ENCODE results near the gene DOCK6.

The DOCK6 gene

DNA sequence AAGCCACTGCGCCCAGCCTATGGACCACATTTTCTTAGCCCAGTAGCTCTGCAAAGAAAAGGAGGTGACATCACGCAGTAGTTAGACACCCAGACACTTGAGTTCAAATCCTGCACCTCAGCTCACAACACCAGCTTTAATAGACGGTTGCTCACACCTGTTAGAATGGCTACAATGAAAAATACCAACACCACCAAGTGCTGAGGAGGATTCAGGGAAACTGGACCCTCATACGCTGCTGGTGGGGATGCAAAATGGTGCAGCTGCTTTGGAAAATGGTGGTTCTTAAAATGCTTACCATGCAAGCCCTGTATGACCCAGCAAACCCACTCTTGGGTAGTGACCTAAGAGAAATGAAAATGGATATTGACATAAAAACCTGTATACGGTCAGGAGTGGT is 11.7 kb upstream of the DOCK6 start:
- TF ChIP-seq, protein P1, sequence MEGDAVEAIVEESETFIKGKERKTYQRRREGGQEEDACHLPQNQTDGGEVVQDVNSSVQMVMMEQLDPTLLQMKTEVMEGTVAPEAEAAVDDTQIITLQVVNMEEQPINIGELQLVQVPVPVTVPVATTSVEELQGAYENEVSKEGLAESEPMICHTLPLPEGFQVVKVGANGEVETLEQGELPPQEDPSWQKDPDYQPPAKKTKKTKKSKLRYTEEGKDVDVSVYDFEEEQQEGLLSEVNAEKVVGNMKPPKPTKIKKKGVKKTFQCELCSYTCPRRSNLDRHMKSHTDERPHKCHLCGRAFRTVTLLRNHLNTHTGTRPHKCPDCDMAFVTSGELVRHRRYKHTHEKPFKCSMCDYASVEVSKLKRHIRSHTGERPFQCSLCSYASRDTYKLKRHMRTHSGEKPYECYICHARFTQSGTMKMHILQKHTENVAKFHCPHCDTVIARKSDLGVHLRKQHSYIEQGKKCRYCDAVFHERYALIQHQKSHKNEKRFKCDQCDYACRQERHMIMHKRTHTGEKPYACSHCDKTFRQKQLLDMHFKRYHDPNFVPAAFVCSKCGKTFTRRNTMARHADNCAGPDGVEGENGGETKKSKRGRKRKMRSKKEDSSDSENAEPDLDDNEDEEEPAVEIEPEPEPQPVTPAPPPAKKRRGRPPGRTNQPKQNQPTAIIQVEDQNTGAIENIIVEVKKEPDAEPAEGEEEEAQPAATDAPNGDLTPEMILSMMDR (IDR thresholded peaks at IDR 0.05; ENCODE audit: low read length) = no peak
- TF ChIP-seq EZH2phosphoT487 (IDR thresholded peaks at IDR 0.05; ENCODE audit: low read length) (no peak), EZH2 (optimal IDR thresholded peaks at IDR 0.05; ENCODE audit: low read depth, low read length) (no peak)
- H3K9ac ChIP-seq (ENCODE audit: low read length) = no peak overlapping the region

DNA sequence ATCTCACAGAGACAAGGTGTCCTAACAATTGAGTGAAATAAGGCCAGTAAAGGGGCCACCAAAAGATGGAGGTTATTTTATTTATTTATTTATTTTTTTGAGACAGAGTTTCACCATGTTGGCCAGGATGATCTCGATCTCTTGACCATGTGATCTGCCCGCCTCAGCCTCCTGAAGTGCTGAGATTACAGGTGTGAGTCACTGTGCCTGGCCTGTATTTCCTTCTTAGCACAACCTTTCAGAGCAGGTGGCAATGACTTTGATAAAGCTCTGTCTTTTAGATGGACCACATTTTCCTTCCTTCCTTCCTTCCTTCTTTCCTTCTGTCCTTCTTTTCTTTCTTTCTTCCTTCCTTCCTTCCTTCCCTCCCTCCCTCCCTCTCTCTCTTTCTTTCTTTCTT is 11.0 kb upstream of the DOCK6 start:
- H3F3A ChIP-seq (ENCODE audit: insufficient read depth, low read length) = no peaks in the 10 kb centered on the region
- peaks cover 71% of the 10 kb centered on the region for H3K27me3 ChIP-seq (replicated peaks; ENCODE audit: insufficient read depth, low read length)
- DNase-seq = no peak
- H3K4me1 ChIP-seq (ENCODE audit: low read length) = no peaks in the 10 kb centered on the region
- H4K20me1 ChIP-seq (ENCODE audit: insufficient read depth, low read length) = no peaks in the 10 kb centered on the region
- no peaks in the 10 kb centered on the region for H3K9me2 ChIP-seq (replicated peaks; ENCODE audit: insufficient read depth, low read length)
- no peaks in the 10 kb centered on the region for H3K36me3 ChIP-seq (replicated peaks; ENCODE audit: insufficient read depth, low read length)
- no peak overlapping the region for H2AFZ ChIP-seq (ENCODE audit: low read length)
- H3K27ac ChIP-seq (ENCODE audit: low read length) = no peak overlapping the region
- no peak overlapping the region for H3K9ac ChIP-seq (ENCODE audit: low read length)
- H3K4me2 ChIP-seq (ENCODE audit: low read depth, low read length) = no peak overlapping the region
- no peak for TF ChIP-seq EZH2phosphoT487 (IDR thresholded peaks at IDR 0.05; ENCODE audit: low read length)
- TF ChIP-seq EZH2 (optimal IDR thresholded peaks at IDR 0.05; ENCODE audit: low read depth, low read length) = no peak
- TF ChIP-seq, protein P1 (IDR thresholded peaks at IDR 0.05; ENCODE audit: low read length) = no peak
- no peak overlapping the region for H3K4me3 ChIP-seq (ENCODE audit: low read length)
- H3K9me3 ChIP-seq (replicated peaks; ENCODE audit: insufficient read depth, low read length) = no peaks in the 10 kb centered on the region
- H3K79me2 ChIP-seq (ENCODE audit: low read length) = no peaks in the 10 kb centered on the region

More for the DNA sequence above, 11.7 kb upstream of the DOCK6 start:
- Histone ChIP-seq H3K9me2 (replicated peaks; ENCODE audit: insufficient read depth, low read length) (no peaks in the 10 kb centered on the region), H3K79me2 (ENCODE audit: low read length) (no peaks in the 10 kb centered on the region), H3K36me3 (replicated peaks; ENCODE audit: insufficient read depth, low read length) (no peaks in the 10 kb centered on the region), H2AFZ (ENCODE audit: low read length) (no peak overlapping the region), H3K27ac (ENCODE audit: low read length) (no peak overlapping the region), H4K20me1 (ENCODE audit: insufficient read depth, low read length) (no peaks in the 10 kb centered on the region), H3K4me3 (ENCODE audit: low read length) (no peak overlapping the region), H3K9me3 (replicated peaks; ENCODE audit: insufficient read depth, low read length) (no peaks in the 10 kb centered on the region), H3K4me1 (ENCODE audit: low read length) (no peaks in the 10 kb centered on the region), H3F3A (ENCODE audit: insufficient read depth, low read length) (no peaks in the 10 kb centered on the region), H3K27me3 (replicated peaks; ENCODE audit: insufficient read depth, low read length) (peaks cover 71% of the 10 kb centered on the region), H3K4me2 (ENCODE audit: low read depth, low read length) (no peak overlapping the region)
- no peak for DNase-seq

DNA sequence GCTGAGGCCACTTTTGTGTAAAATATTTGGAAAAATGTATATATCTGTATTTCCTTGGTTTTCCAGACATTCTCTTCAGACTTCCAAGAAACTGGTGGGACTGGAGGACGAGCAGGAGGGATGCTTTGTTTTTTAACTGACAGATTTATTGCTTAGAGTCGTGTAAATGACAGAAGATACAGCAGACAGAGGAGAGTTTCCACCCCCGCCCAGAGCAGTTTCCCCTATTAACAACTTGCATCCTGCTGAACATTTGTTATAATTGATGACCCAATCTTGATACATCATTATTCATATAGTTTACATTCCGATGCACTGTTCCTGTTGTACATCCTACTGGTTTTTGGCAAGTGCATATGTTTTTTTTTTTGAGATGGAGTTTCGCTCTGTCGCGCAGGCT is 7.1 kb upstream of the DOCK6 start:
- H4K20me1 ChIP-seq (ENCODE audit: insufficient read depth, low read length) = no peaks in the 10 kb centered on the region
- H3K27me3 ChIP-seq (replicated peaks; ENCODE audit: insufficient read depth, low read length) = peaks cover 83% of the 10 kb centered on the region
- no peaks in the 10 kb centered on the region for H3F3A ChIP-seq (ENCODE audit: insufficient read depth, low read length)
- TF ChIP-seq, protein P1 (IDR thresholded peaks at IDR 0.05; ENCODE audit: low read length) = no peak
- no peak for TF ChIP-seq EZH2phosphoT487 (IDR thresholded peaks at IDR 0.05; ENCODE audit: low read length)
- no peak for DNase-seq
- no peak overlapping the region for H3K4me3 ChIP-seq (ENCODE audit: low read length)
- no peak overlapping the region for H3K27ac ChIP-seq (ENCODE audit: low read length)
- no peaks in the 10 kb centered on the region for H3K4me1 ChIP-seq (ENCODE audit: low read length)
- no peak overlapping the region for H2AFZ ChIP-seq (ENCODE audit: low read length)
- H3K9ac ChIP-seq (ENCODE audit: low read length) = no peak overlapping the region
- H3K4me2 ChIP-seq (ENCODE audit: low read depth, low read length) = no peak overlapping the region
- H3K79me2 ChIP-seq (ENCODE audit: low read length) = no peaks in the 10 kb centered on the region
- no peaks in the 10 kb centered on the region for H3K36me3 ChIP-seq (replicated peaks; ENCODE audit: insufficient read depth, low read length)
- no peaks in the 10 kb centered on the region for H3K9me3 ChIP-seq (replicated peaks; ENCODE audit: insufficient read depth, low read length)
- H3K9me2 ChIP-seq (replicated peaks; ENCODE audit: insufficient read depth, low read length) = no peaks in the 10 kb centered on the region

Data from MM.1S (cell line).